GM10248 (cell line): ENCODE data around the gene COL23A1.

ENCODE experiments used
- CTCF ChIA-PET: fragments of 300-600 bp; sonication (Branson Sonifier 250); formaldehyde crosslinking; extraction: SDS; loops from one replicate; lab custom pipeline; 2021; ENCODE audit warnings: antibody characterized with exemption; lab: Yijun Ruan, JAX
- POLR2A ChIA-PET: fragments of 350-650 bp; sonication (Branson Sonifier 250); formaldehyde crosslinking; extraction: SDS; loops from one replicate; lab custom pipeline; 2020; ENCODE audit warnings: antibody characterized with exemption; lab: Yijun Ruan, JAX
- DNase-seq: peaks from one replicate; pipeline ENCODE4 v3.0.0; 2012; ENCODE audit errors: extremely low spot score
- CTCF ChIP-seq: IDR thresholded peaks from 2 replicates; pipeline ENCODE4 v1.5.1; 2012; ENCODE audit warnings: mild to moderate bottlenecking, low read depth; ENCODE audit errors: extremely low read depth, missing control alignments, control extremely low read depth

Gene COL23A1

DNA sequence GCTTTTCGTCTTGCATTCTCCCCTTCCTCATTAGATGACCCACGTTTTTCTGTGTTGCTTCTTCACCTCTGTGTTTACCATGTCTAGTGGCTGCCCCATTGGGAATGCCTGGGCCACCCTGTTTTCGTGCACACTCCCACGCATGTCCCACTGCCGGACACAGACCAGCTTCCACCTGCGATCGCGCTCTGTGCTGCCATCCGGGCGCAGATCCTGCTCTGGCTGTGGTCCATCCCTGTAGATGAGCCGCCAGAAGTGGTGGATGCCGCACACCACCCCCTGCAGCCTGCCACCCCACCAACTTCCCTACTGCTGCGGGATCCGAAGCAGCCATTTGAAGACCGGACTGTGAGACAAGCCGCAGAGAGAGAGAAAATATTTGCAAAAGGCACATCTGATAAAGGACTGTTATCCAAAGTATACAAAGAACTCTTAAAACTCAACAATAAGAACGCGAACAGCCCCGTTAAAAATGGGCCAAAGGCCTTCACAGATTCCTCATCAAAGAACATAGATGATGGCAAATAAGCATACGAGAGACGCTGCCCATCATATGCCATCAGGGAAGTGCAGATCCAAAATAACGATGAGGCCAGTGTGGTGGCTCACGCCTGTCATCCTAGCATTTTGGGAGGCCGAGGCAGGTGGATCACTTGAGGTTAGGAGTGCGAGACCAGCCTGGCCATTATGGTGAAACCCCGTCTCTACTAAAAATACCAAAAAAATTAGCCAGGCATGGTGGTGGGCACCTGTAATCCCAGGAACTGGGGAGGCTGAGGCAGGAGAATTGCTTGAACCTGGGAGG is 163.7 kb downstream of the COL23A1 start:
- POLR2A ChIA-PET, result no interaction called here
- CTCF ChIA-PET, result no interaction called here
- no peak for TF ChIP-seq CTCF
- DNase-seq, result no peak

DNA sequence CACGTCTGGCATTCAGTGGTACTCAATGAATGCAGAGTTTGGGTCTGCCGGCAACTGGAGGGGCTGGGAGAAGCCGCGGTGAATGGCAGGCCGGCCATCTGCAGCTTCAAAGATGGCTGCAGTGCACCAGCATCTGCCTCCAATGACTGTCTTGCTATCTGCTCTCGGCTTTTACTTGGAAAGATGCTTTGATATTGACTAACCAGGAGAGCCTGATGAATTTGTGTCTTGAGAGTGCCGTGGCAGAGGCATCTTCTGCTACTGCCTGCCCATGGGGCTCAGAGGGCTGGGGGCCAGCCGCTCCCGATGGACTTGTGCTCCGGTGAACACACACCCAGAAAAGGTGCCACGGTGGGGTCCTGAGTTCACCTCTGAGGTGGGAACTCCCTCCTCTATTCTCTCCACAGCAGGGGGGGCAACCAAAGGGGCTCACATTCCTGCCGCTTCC is 164.5 kb downstream of the COL23A1 start:
- ChIA-PET POLR2A (no interaction called here), CTCF (no interaction called here)
- no peak for DNase-seq
- no peak for TF ChIP-seq CTCF

- ChIA-PET POLR2A (no interaction called here), CTCF (no interaction called here)
- DNase-seq, result no peak
- TF ChIP-seq CTCF, result no peak
These were observed 165.4 kb downstream of the COL23A1 start for GRCh38 chr5:178424810-178425177.

- no peak for TF ChIP-seq CTCF
- ChIA-PET CTCF (no interaction called here), POLR2A (no interaction called here)
- DNase-seq, result no peak
These were observed 166.0 kb downstream of the COL23A1 start for GRCh38 chr5:178423901-178424809.

- ChIA-PET CTCF (no interaction called here), POLR2A (no interaction called here)
- DNase-seq, result no peak
- no peak for TF ChIP-seq CTCF
These were observed 166.8 kb downstream of the COL23A1 start for GRCh38 chr5:178423431-178423830.

GRCh38 chr5:178422400-178422775 is 167.8 kb downstream of the COL23A1 start:
- CTCF ChIA-PET, result interaction anchor here (1.4 kb wide), 1 partner anchor 142 kb away, joined by 4 read pairs; no protein-coding TSS in a partner anchor
- DNase-seq, result no peak

More at GRCh38 chr5:178422400-178422775, 167.8 kb downstream of the COL23A1 start:
- POLR2A ChIA-PET, result no interaction called here
- TF ChIP-seq CTCF, result no peak
